ENCODE results near the gene MLPH.

DNA sequence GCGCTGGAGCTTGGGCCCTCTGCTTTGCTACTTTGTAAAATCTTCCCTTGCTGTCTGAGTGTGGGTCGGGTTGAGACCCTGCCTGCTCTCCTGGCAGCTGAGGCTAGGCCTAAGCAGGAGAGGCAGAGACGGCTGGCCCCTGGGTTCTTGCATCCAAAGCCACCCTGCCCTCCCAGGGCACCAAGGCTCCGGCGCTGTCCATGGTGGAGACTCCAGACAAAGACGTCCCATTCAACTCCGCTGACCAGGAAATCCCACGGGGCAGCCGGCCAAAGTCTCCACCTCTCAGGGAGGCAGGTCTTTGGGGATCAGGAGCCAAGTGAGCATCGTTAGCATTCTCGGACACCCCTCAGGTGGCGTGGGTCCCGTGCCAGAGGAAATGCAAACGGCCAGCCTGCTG lies 76.8 kb downstream of the MLPH start:
- TF ChIP-seq CTCF (conservative IDR thresholded peaks at IDR 0.05; ENCODE audit: low read length) (no peak), EZH2phosphoT487 (IDR thresholded peaks at IDR 0.05; ENCODE audit: borderline replicate concordance) (no peak)
